Lower leg skin (tissue), 3 donors: Measurements from ENCODE around the gene CCDC81.

Experiments used
- CTCF ChIP-seq, 3 donors: fragments of 450-650 bp; IDR thresholded peaks; one replicate each; pipeline ENCODE4 v1.5.1; 2016; ENCODE audit warnings: antibody characterized with exemption in 3 of 3, mild to moderate bottlenecking in 3 of 3, moderate library complexity in 2 of 3
- POLR2A ChIP-seq, 2 donors: fragments of 450-650 bp; IDR thresholded peaks; one replicate each; pipeline ENCODE4 v1.6.1; 2016 to 2017; ENCODE audit warnings: antibody characterized with exemption in 2 of 2, mild to moderate bottlenecking in 1 of 2, moderate library complexity in 1 of 2

GRCh38 chr11:86416494-86416893 is 41.8 kb downstream of the CCDC81 start:
- TF ChIP-seq CTCF (IDR thresholded peaks at IDR 0.05) (no peak), POLR2A (IDR thresholded peaks at IDR 0.05) (no peak)
